Neuron (in vitro differentiated cells): ENCODE measurements around the gene RAB39A.
"Not testable (repeated sequence)": the region's sequence is repeated elsewhere in the genome, so short reads cannot be mapped to it uniquely, and the experiment has no call there.

Source experiments
- H2AFZ ChIP-seq: one replicate; pipeline ENCODE4 v1.6.1; 2013; ENCODE audit warnings: low read depth, mild to moderate bottlenecking, inconsistent platforms, low read length, moderate library complexity
- H3K27me3 ChIP-seq: one replicate; pipeline ENCODE4 v1.6.1; 2013; ENCODE audit warnings: low read length; ENCODE audit not compliant: insufficient read depth
- H3K36me3 ChIP-seq: one replicate; pipeline ENCODE4 v1.6.1; 2013; ENCODE audit warnings: low read length; ENCODE audit not compliant: insufficient read depth
- H3K4me1 ChIP-seq: one replicate; pipeline ENCODE4 v1.6.1; 2013; ENCODE audit warnings: low read length; ENCODE audit not compliant: insufficient read depth
- H3K4me3 ChIP-seq: 2 replicates; pipeline ENCODE4 v1.5.1; 2013; ENCODE audit warnings: mild to moderate bottlenecking, low read length, moderate library complexity
- H3K9me3 ChIP-seq: one replicate; pipeline ENCODE4 v1.6.1; 2013; ENCODE audit warnings: low read length

RAB39A gene

GRCh38 chr11:107929611-107930200 lies 1.5 kb downstream of the RAB39A start:
- Histone ChIP-seq H3K27me3 (no peaks in the 10 kb centered on the region), H3K9me3 (no peaks in the 10 kb centered on the region), H2AFZ (peak overlapping the region; percentile 100), H3K4me3 (peak overlapping the region; percentile 99), H3K36me3 (peaks cover 5% of the 10 kb centered on the region), H3K4me1 (peaks cover 13% of the 10 kb centered on the region)

GRCh38 chr11:107931206-107931605 lies 3.0 kb downstream of the RAB39A start:
- Histone ChIP-seq H3K36me3 (peaks cover 5% of the 10 kb centered on the region), H3K4me3 (no peak overlapping the region), H2AFZ (no peak overlapping the region)

GRCh38 chr11:107947904-107948303 lies 19.7 kb downstream of the RAB39A start:
- Histone ChIP-seq H2AFZ (no peak overlapping the region), H3K4me3 (no peak overlapping the region), H3K36me3 (peaks cover 2% of the 10 kb centered on the region), H3K9me3 (no peaks in the 10 kb centered on the region), H3K4me1 (no peaks in the 10 kb centered on the region), H3K27me3 (no peaks in the 10 kb centered on the region)

More at GRCh38 chr11:107931206-107931605, 3.0 kb downstream of the RAB39A start:
- Histone ChIP-seq H3K9me3 (no peaks in the 10 kb centered on the region), H3K27me3 (no peaks in the 10 kb centered on the region), H3K4me1 (peaks cover 13% of the 10 kb centered on the region)

GRCh38 chr11:107948328-107948727 lies 20.1 kb downstream of the RAB39A start:
- H3K36me3 ChIP-seq, H3K27me3 ChIP-seq, H2AFZ ChIP-seq, H3K4me1 ChIP-seq, H3K9me3 ChIP-seq, H3K4me3 ChIP-seq: not testable (repeated sequence)

- peaks cover 4% of the 10 kb centered on the region for H3K36me3 ChIP-seq
- no peaks in the 10 kb centered on the region for H3K9me3 ChIP-seq
- H2AFZ ChIP-seq, result no peak overlapping the region
- no peaks in the 10 kb centered on the region for H3K27me3 ChIP-seq
- H3K4me3 ChIP-seq, result no peak overlapping the region
- H3K4me1 ChIP-seq, result no peaks in the 10 kb centered on the region
These were observed 22.9 kb downstream of the RAB39A start for GRCh38 chr11:107951155-107951554.

- H3K36me3 ChIP-seq, result peaks cover 2% of the 10 kb centered on the region
- no peaks in the 10 kb centered on the region for H3K9me3 ChIP-seq
- H2AFZ ChIP-seq, result no peak overlapping the region
- H3K4me1 ChIP-seq, result no peaks in the 10 kb centered on the region
- H3K4me3 ChIP-seq, result no peak overlapping the region
- H3K27me3 ChIP-seq, result no peaks in the 10 kb centered on the region
These were observed 25.2 kb downstream of the RAB39A start for GRCh38 chr11:107953446-107953845.

GRCh38 chr11:107956543-107956942 lies 28.3 kb downstream of the RAB39A start:
- Histone ChIP-seq H3K4me1 (no peaks in the 10 kb centered on the region), H3K36me3 (peaks cover 6% of the 10 kb centered on the region), H3K27me3 (no peaks in the 10 kb centered on the region), H3K4me3 (no peak overlapping the region), H2AFZ (no peak overlapping the region), H3K9me3 (no peaks in the 10 kb centered on the region)

GRCh38 chr11:107957109-107957588 lies 28.9 kb downstream of the RAB39A start:
- Histone ChIP-seq H3K4me1 (no peaks in the 10 kb centered on the region), H3K9me3 (no peaks in the 10 kb centered on the region), H3K27me3 (no peaks in the 10 kb centered on the region), H3K4me3 (no peak overlapping the region), H3K36me3 (peaks cover 8% of the 10 kb centered on the region), H2AFZ (no peak overlapping the region)

- Histone ChIP-seq H3K36me3 (peaks cover 25% of the 10 kb centered on the region), H3K9me3 (peaks cover 4% of the 10 kb centered on the region), H3K4me3 (no peak overlapping the region), H2AFZ (no peak overlapping the region), H3K27me3 (no peaks in the 10 kb centered on the region), H3K4me1 (no peaks in the 10 kb centered on the region)
These were observed 33.2 kb downstream of the RAB39A start for GRCh38 chr11:107961480-107961879.

- no peaks in the 10 kb centered on the region for H3K4me1 ChIP-seq
- H3K36me3 ChIP-seq, result peaks cover 25% of the 10 kb centered on the region
- H2AFZ ChIP-seq, result no peak overlapping the region
- peaks cover 4% of the 10 kb centered on the region for H3K9me3 ChIP-seq
- H3K27me3 ChIP-seq, result no peaks in the 10 kb centered on the region
- H3K4me3 ChIP-seq, result no peak overlapping the region
These were observed 33.9 kb downstream of the RAB39A start for GRCh38 chr11:107962181-107962580.

GRCh38 chr11:107963091-107963490 lies 34.8 kb downstream of the RAB39A start:
- H3K4me3 ChIP-seq, result no peak overlapping the region
- H2AFZ ChIP-seq, result no peak overlapping the region
- H3K9me3 ChIP-seq, result peaks cover 4% of the 10 kb centered on the region
- H3K36me3 ChIP-seq, result peaks cover 26% of the 10 kb centered on the region
- H3K4me1 ChIP-seq, result no peaks in the 10 kb centered on the region
- no peaks in the 10 kb centered on the region for H3K27me3 ChIP-seq

GRCh38 chr11:107969219-107969618 lies 41.0 kb downstream of the RAB39A start:
- Histone ChIP-seq H3K36me3 (peaks cover 8% of the 10 kb centered on the region), H3K9me3 (no peaks in the 10 kb centered on the region), H3K27me3 (no peaks in the 10 kb centered on the region), H3K4me1 (no peaks in the 10 kb centered on the region), H3K4me3 (no peak overlapping the region), H2AFZ (no peak overlapping the region)

- Histone ChIP-seq H3K4me1 (no peaks in the 10 kb centered on the region), H3K36me3 (peaks cover 5% of the 10 kb centered on the region), H2AFZ (no peak overlapping the region), H3K9me3 (no peaks in the 10 kb centered on the region), H3K27me3 (no peaks in the 10 kb centered on the region), H3K4me3 (no peak overlapping the region)
These were observed 41.8 kb downstream of the RAB39A start for GRCh38 chr11:107970049-107970448.

- Histone ChIP-seq H3K4me3 (no peak overlapping the region), H3K4me1 (no peaks in the 10 kb centered on the region), H2AFZ (no peak overlapping the region), H3K36me3 (no peaks in the 10 kb centered on the region), H3K27me3 (no peaks in the 10 kb centered on the region), H3K9me3 (no peaks in the 10 kb centered on the region)
These were observed 45.4 kb downstream of the RAB39A start for GRCh38 chr11:107973641-107974040.
